ENCODE results near the gene PDE4B. TPM values are rescaled to one million over a fixed set of nuclear protein-coding genes. Genes with fewer than 3 reads are reported as not detected.

Gene PDE4B
- polyA plus RNA-seq, 1 donor from 2014 or later, result 84.3 TPM

GRCh38 chr1:66143651-66144050, 351.0 kb downstream of the PDE4B start:
- H3K27me3 Mint-ChIP-seq, result peaks cover 2% of the 10 kb centered on the region
- no peaks in the 10 kb centered on the region for H3K36me3 Mint-ChIP-seq
- H3K4me3 Mint-ChIP-seq, result no peak overlapping the region
- H3K9me3 Mint-ChIP-seq, result no peaks in the 10 kb centered on the region
- no peaks in the 10 kb centered on the region for H3K4me1 Mint-ChIP-seq
- no peak overlapping the region for H3K27ac Mint-ChIP-seq

- Mint-ChIP-seq H3K27me3 (peaks cover 2% of the 10 kb centered on the region), H3K36me3 (no peaks in the 10 kb centered on the region), H3K4me1 (no peaks in the 10 kb centered on the region), H3K27ac (no peak overlapping the region), H3K9me3 (no peaks in the 10 kb centered on the region), H3K4me3 (no peak overlapping the region)
Measured at GRCh38 chr1:66147226-66147835, 354.6 kb downstream of the PDE4B start.

GRCh38 chr1:66152034-66152433, 359.3 kb downstream of the PDE4B start:
- H3K27me3 Mint-ChIP-seq, result peaks cover 7% of the 10 kb centered on the region
- no peak overlapping the region for H3K27ac Mint-ChIP-seq
- peaks cover 0 to 4% (median 0%) of the 10 kb centered on the region in 3 donors for H3K9me3 Mint-ChIP-seq

DNA sequence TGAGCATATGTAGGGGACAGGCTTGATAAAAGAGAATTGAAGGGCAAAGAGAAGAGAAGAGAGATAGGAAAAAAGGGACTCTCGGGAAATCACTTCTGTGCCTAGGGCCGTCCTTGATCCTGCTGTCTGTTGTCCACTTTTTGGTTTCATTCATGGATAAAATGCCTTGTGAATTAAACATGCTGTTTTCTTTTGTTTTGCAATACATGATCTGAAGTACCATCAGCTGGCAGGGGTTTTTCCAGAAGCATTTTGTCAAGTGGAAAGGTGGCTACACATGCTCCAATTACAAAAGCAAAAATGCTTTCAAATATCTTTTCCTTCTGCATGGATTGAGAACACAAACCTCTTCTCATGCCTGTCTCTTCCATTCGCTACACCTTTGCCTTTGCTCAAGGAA, 361.7 kb downstream of the PDE4B start:
- Mint-ChIP-seq H3K36me3 (no peaks in the 10 kb centered on the region), H3K27ac (no peak overlapping the region)

More at GRCh38 chr1:66152034-66152433, 359.3 kb downstream of the PDE4B start:
- Mint-ChIP-seq H3K4me3 (no peak overlapping the region), H3K36me3 (no peaks in the 10 kb centered on the region), H3K4me1 (no peaks in the 10 kb centered on the region)

GRCh38 chr1:66156144-66156543, 363.4 kb downstream of the PDE4B start:
- H3K9me3 Mint-ChIP-seq, result peaks cover 0 to 4% (median 4%) of the 10 kb centered on the region in 3 donors
- H3K36me3 Mint-ChIP-seq, result no peaks in the 10 kb centered on the region
- no peak overlapping the region for H3K27ac Mint-ChIP-seq
- peaks cover 7% of the 10 kb centered on the region for H3K27me3 Mint-ChIP-seq
- no peak overlapping the region for H3K4me3 Mint-ChIP-seq
- H3K4me1 Mint-ChIP-seq, result peaks cover 0 to 3% (median 0%) of the 10 kb centered on the region in 3 donors

More for the DNA sequence above, 361.7 kb downstream of the PDE4B start:
- peaks cover 0 to 4% (median 4%) of the 10 kb centered on the region in 3 donors for H3K9me3 Mint-ChIP-seq
- peaks cover 7% of the 10 kb centered on the region for H3K27me3 Mint-ChIP-seq
- peaks cover 0 to 3% (median 0%) of the 10 kb centered on the region in 3 donors for H3K4me1 Mint-ChIP-seq
- H3K4me3 Mint-ChIP-seq, result no peak overlapping the region

- Mint-ChIP-seq H3K27me3 (peaks cover 2% of the 10 kb centered on the region), H3K9me3 (peaks cover 0 to 4% (median 0%) of the 10 kb centered on the region in 3 donors), H3K4me3 (no peak overlapping the region), H3K36me3 (no peaks in the 10 kb centered on the region), H3K4me1 (peaks cover 0 to 3% (median 0%) of the 10 kb centered on the region in 3 donors), H3K27ac (no peak overlapping the region)
Measured at GRCh38 chr1:66159800-66160199, 367.1 kb downstream of the PDE4B start.

GRCh38 chr1:66160719-66161118, 368.0 kb downstream of the PDE4B start:
- Mint-ChIP-seq H3K9me3 (peaks cover 0 to 4% (median 0%) of the 10 kb centered on the region in 3 donors), H3K27ac (no peak overlapping the region), H3K4me3 (no peak overlapping the region), H3K27me3 (peaks cover 2% of the 10 kb centered on the region), H3K4me1 (peaks cover 0 to 3% (median 0%) of the 10 kb centered on the region in 3 donors), H3K36me3 (no peaks in the 10 kb centered on the region)

- Mint-ChIP-seq H3K9me3 (peaks cover 0 to 4% (median 0%) of the 10 kb centered on the region in 3 donors), H3K4me3 (no peak overlapping the region), H3K27me3 (peaks cover 5% of the 10 kb centered on the region), H3K4me1 (peaks cover 0 to 3% (median 0%) of the 10 kb centered on the region in 3 donors), H3K27ac (no peak overlapping the region), H3K36me3 (no peaks in the 10 kb centered on the region)
Measured at GRCh38 chr1:66166753-66167152, 374.1 kb downstream of the PDE4B start.

DNA sequence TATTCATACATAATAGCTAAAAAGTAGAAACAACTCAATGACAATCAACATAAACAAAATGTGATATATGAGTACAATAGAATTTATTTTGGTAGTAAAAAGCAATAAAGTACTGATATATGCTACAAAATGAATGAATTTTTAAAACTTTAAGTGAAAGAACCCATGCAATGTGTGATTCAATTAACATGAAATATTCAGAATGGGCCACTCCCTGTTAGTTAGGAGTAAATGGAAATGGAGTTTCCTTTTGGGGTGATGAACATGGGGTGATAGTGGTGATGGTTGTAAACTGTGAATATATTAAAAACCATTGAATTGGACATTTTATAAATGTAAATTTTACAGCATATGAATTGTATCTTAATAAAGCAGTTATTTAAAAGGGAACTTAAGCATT, 374.6 kb downstream of the PDE4B start:
- Mint-ChIP-seq H3K4me3 (no peak overlapping the region), H3K27me3 (peaks cover 4% of the 10 kb centered on the region), H3K9me3 (peaks cover 0 to 4% (median 0%) of the 10 kb centered on the region in 3 donors), H3K4me1 (peaks cover 0 to 3% (median 0%) of the 10 kb centered on the region in 3 donors), H3K27ac (no peak overlapping the region), H3K36me3 (no peaks in the 10 kb centered on the region)

GRCh38 chr1:66168467-66168887, 375.8 kb downstream of the PDE4B start:
- Mint-ChIP-seq H3K36me3 (no peaks in the 10 kb centered on the region), H3K27ac (no peak overlapping the region), H3K4me3 (no peak overlapping the region), H3K4me1 (peaks cover 0 to 3% (median 0%) of the 10 kb centered on the region in 3 donors), H3K9me3 (peaks cover 0 to 4% (median 0%) of the 10 kb centered on the region in 3 donors), H3K27me3 (peaks cover 3% of the 10 kb centered on the region)

- Mint-ChIP-seq H3K4me3 (no peak overlapping the region), H3K9me3 (peaks cover 0 to 4% (median 0%) of the 10 kb centered on the region in 3 donors), H3K27me3 (peaks cover 3% of the 10 kb centered on the region), H3K36me3 (no peaks in the 10 kb centered on the region), H3K27ac (no peak overlapping the region), H3K4me1 (peaks cover 0 to 3% (median 0%) of the 10 kb centered on the region in 3 donors)
Measured at GRCh38 chr1:66168948-66169671, 376.4 kb downstream of the PDE4B start.

- H3K27me3 Mint-ChIP-seq, result peaks cover 4% of the 10 kb centered on the region
- H3K4me3 Mint-ChIP-seq, result no peak overlapping the region
- peaks cover 0 to 3% (median 0%) of the 10 kb centered on the region in 3 donors for H3K4me1 Mint-ChIP-seq
- no peaks in the 10 kb centered on the region for H3K9me3 Mint-ChIP-seq
- no peak overlapping the region for H3K27ac Mint-ChIP-seq
- no peaks in the 10 kb centered on the region for H3K36me3 Mint-ChIP-seq
Measured at GRCh38 chr1:66172272-66172671, 379.6 kb downstream of the PDE4B start.

DNA sequence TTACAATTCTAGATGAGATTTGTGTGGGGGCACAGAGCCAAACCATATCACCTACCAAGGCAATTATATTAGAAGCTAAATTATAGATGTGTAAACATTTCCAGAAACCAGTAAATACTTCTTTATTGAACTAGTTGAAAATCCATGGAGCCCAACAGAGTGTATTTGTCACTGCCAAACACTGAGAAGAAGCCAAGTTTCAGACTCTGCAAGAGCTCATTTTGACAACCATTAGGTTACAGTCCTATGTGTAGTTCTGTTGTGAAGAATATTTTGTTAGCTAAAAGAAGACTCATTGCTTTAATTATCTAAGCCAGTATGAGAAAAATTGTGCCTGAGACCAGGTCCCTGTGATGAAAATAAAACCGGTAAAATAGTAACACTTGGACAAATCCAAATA, 382.4 kb downstream of the PDE4B start:
- Mint-ChIP-seq H3K36me3 (no peaks in the 10 kb centered on the region), H3K9me3 (no peaks in the 10 kb centered on the region), H3K4me1 (no peaks in the 10 kb centered on the region), H3K4me3 (no peak overlapping the region), H3K27ac (no peak overlapping the region), H3K27me3 (peaks cover 1% of the 10 kb centered on the region)

DNA sequence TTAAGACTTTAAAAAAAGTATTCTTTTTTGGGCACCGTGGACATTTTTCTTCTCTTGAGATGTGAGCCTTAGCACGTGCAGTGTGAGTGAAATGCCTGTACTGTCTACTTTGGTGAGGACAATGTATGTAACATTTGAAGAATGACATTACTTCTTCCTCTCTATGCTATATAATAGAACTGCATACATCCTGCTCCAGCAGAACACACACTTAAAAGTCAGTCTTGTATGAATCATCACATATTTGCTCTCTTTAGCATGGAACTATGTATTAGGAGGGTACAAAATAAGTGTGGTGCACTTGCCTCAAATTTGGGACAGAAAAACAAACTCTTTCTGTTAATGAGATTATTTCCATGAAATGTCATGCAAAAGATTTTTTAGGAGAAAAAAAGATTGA, 382.9 kb downstream of the PDE4B start:
- Mint-ChIP-seq H3K9me3 (no peaks in the 10 kb centered on the region), H3K4me3 (no peak overlapping the region), H3K27ac (no peak overlapping the region), H3K4me1 (no peaks in the 10 kb centered on the region), H3K36me3 (no peaks in the 10 kb centered on the region), H3K27me3 (peaks cover 1% of the 10 kb centered on the region)

DNA sequence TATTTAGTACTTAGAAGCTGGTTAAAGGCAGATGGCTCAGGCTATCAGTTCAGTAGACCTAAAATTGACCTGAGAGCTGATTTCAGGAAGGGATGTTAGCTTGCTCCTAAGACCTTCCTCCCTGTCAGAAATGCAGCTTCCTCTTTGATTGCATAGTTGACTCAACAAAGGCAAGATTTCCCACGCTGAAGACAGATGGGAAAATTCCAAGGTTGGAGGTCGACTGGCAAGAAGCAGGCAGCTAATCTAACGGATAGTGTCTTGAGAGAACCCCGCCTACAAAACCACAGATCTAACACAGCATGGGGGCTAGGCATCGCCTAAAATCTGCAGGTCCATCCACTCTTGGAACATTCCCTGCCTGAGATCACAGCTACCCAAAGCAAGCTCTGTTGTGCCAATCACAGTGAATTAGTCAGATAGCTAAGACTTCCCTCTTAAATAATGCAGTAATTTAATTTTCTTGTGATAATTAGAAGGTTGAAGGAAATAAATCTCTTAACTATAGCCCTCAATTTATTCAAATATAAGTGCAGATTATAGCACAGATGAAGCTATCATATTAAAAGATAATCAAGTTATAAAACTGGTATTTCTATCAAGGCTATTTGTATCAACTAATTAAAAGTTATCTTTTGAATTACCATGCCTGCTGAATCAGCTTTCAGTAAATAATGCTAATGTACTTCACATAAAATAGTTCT, 383.5 kb downstream of the PDE4B start:
- H3K4me3 Mint-ChIP-seq, result no peak overlapping the region
- H3K27me3 Mint-ChIP-seq, result peaks cover 1% of the 10 kb centered on the region
- H3K4me1 Mint-ChIP-seq, result no peaks in the 10 kb centered on the region
- H3K36me3 Mint-ChIP-seq, result no peaks in the 10 kb centered on the region
- no peak overlapping the region for H3K27ac Mint-ChIP-seq
- H3K9me3 Mint-ChIP-seq, result no peaks in the 10 kb centered on the region

Measured in IgD-negative memory B cell (primary cell).